HG03521 (cell line): ENCODE results near the gene ITPKC.

Experiments
- ATAC-seq: cut with Tn5 transposase; IDR thresholded peaks from one replicate; pipeline ENCODE4 v1.9.1; 2021; ENCODE audit warnings: mild to moderate bottlenecking, moderate library complexity; ENCODE audit not compliant: unreplicated experiment

Gene ITPKC

GRCh38 chr19:40739030-40739839 is 22.3 kb downstream of the ITPKC start:
- no peak for ATAC-seq

- no peak for ATAC-seq
Measured at GRCh38 chr19:40739871-40740703, 23.2 kb downstream of the ITPKC start.

GRCh38 chr19:40740747-40741146 is 23.8 kb downstream of the ITPKC start:
- ATAC-seq: no peak

GRCh38 chr19:40741527-40742390 is 24.8 kb downstream of the ITPKC start:
- no peak for ATAC-seq

- ATAC-seq: no peak
Measured at GRCh38 chr19:40742477-40742876, 25.6 kb downstream of the ITPKC start.

- no peak for ATAC-seq
Measured at GRCh38 chr19:40742886-40743285, 26.0 kb downstream of the ITPKC start.

- ATAC-seq: no peak
Measured at GRCh38 chr19:40743926-40744325, 27.0 kb downstream of the ITPKC start.

- no peak for ATAC-seq
Measured at GRCh38 chr19:40744554-40745401, 27.9 kb downstream of the ITPKC start.

- no peak for ATAC-seq
Measured at GRCh38 chr19:40745402-40745780, 28.5 kb downstream of the ITPKC start.

GRCh38 chr19:40747536-40747935 is 30.6 kb downstream of the ITPKC start:
- ATAC-seq: no peak

- peak; percentile 80 for ATAC-seq
Measured at GRCh38 chr19:40750058-40750873, 33.4 kb downstream of the ITPKC start, which contains the start of gene ACTMAP. Gene ACTMAP, minus strand, starts transcription at chr19:40750477. Its CDS starts 674 bp downstream, at chr19:40749803.

- peak; percentile 54 for ATAC-seq
Measured at GRCh38 chr19:40750874-40751537, 34.1 kb downstream of the ITPKC start, which contains the start of gene SNRPA. Gene SNRPA, plus strand, starts transcription at chr19:40751203. Its CDS starts 206 bp downstream, at chr19:40751409.

GRCh38 chr19:40752257-40752781 is 35.4 kb downstream of the ITPKC start:
- ATAC-seq: no peak

GRCh38 chr19:40754611-40755247 is 37.8 kb downstream of the ITPKC start:
- ATAC-seq: no peak

GRCh38 chr19:40755248-40755624 is 38.3 kb downstream of the ITPKC start:
- no peak for ATAC-seq

- ATAC-seq: no peak
Measured at GRCh38 chr19:40755791-40756190, 38.9 kb downstream of the ITPKC start.

- no peak for ATAC-seq
Measured at GRCh38 chr19:40756502-40757110, 39.7 kb downstream of the ITPKC start.
